Nephron (organoid): ENCODE results near the gene ARHGAP9.
A peak's percentile ranks its signal among the peaks of the same experiment; 100 is the strongest.

Experiments used
- H3K27ac Mint-ChIP-seq, 3 experiments: 2 replicates each; pipeline ENCODE4 v1.8.0; 2020; ENCODE audit warnings: mixed read lengths in 3 of 3, mild to moderate bottlenecking in 2 of 3, moderate library complexity in 1 of 3
- H3K27me3 Mint-ChIP-seq: 2 replicates; pipeline ENCODE4 v1.8.0; 2021; ENCODE audit warnings: low read depth, mild to moderate bottlenecking, moderate library complexity, mixed read lengths
- H3K36me3 Mint-ChIP-seq: 2 replicates; pipeline ENCODE4 v1.8.0; 2020; ENCODE audit warnings: low read depth, mixed read lengths
- H3K4me1 Mint-ChIP-seq: 2 replicates; pipeline ENCODE4 v1.8.0; 2020; ENCODE audit warnings: mixed read lengths
- H3K4me3 Mint-ChIP-seq, 3 experiments: 2 replicates each; pipeline ENCODE4 v1.8.0; 2020; ENCODE audit warnings: mild to moderate bottlenecking in 3 of 3, mixed read lengths in 3 of 3, moderate library complexity in 2 of 3
- H3K9me3 Mint-ChIP-seq: 2 replicates; pipeline ENCODE4 v1.8.0; 2020; ENCODE audit warnings: mixed read lengths
- TF ChIP-seq, protein P1 (sequence below), 3 experiments: fragments of 200-600 bp; sonication (generic); IDR thresholded peaks; one replicate each; pipeline ENCODE4 v1.5.0; 2021; ENCODE audit warnings: antibody characterized with exemption in 3 of 3; ENCODE audit not compliant: unreplicated experiment in 3 of 3

Gene ARHGAP9

DNA sequence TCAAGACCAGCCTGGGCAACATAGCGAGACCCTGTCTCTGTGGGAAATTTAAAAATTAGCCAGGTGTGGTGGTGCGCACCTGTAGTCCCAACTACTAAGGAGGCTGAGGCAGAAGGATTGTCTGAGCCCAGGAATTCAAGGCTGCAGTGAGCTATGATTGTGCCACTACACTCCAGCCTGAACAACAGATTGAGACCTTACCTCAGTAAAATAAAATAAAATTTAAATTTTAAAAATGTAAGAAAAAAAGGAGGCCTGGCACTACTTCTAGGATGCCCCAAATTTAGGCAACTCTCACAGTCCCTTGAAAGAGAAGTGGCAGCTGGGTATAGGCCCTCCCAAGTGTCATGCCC lies 25.5 kb downstream of the ARHGAP9 start:
- Mint-ChIP-seq H3K4me3 (no peak overlapping the region), H3K27me3 (peaks cover 7% of the 10 kb centered on the region), H3K4me1 (peaks cover 48% of the 10 kb centered on the region), H3K36me3 (no peaks in the 10 kb centered on the region), H3K27ac (no peak overlapping the region), H3K9me3 (no peaks in the 10 kb centered on the region)
- TF ChIP-seq, protein P1, sequence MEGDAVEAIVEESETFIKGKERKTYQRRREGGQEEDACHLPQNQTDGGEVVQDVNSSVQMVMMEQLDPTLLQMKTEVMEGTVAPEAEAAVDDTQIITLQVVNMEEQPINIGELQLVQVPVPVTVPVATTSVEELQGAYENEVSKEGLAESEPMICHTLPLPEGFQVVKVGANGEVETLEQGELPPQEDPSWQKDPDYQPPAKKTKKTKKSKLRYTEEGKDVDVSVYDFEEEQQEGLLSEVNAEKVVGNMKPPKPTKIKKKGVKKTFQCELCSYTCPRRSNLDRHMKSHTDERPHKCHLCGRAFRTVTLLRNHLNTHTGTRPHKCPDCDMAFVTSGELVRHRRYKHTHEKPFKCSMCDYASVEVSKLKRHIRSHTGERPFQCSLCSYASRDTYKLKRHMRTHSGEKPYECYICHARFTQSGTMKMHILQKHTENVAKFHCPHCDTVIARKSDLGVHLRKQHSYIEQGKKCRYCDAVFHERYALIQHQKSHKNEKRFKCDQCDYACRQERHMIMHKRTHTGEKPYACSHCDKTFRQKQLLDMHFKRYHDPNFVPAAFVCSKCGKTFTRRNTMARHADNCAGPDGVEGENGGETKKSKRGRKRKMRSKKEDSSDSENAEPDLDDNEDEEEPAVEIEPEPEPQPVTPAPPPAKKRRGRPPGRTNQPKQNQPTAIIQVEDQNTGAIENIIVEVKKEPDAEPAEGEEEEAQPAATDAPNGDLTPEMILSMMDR (IDR thresholded peaks at IDR 0.05; ENCODE audit: unreplicated experiment in 3 of 3): no peak

DNA sequence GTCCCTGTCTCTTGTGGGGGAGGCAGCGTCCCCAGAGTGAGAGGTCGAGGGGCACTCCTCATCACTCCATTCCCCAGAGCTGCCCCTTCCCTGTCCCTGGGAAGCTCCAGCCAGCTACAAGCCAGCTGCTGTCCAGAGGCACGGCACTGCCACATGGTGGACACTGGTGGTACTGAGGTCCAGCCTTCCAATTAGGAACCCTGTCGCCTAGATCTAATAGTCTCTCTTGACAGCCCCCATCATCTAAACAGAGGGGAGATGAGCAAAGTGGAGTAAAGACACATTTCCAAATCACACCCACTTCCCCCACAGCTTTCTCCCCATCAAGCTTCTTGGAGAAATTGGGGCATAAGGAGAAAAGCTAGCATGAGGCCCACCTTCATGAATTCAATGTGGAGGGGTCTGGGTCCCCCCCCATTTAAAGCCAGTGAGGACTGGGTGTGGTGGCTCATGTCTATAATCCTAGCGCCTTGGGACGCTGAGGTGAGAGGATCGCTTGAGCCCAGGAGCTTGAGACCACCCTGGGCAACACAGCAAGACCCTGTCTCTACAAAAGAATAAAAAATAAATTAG lies 26.6 kb downstream of the ARHGAP9 start:
- H3K4me3 Mint-ChIP-seq: peak overlapping the region in 1 of 3 experiments; percentile 41
- no peaks in the 10 kb centered on the region for H3K36me3 Mint-ChIP-seq
- peak overlapping the region; percentile 38 to 69 (median 58) for H3K27ac Mint-ChIP-seq
- H3K9me3 Mint-ChIP-seq: no peaks in the 10 kb centered on the region
- H3K27me3 Mint-ChIP-seq: peaks cover 4% of the 10 kb centered on the region
- peaks cover 43% of the 10 kb centered on the region for H3K4me1 Mint-ChIP-seq
- TF ChIP-seq, protein P1 (IDR thresholded peaks at IDR 0.05; ENCODE audit: unreplicated experiment in 3 of 3): peak; percentile 85 to 89 (median 87)

DNA sequence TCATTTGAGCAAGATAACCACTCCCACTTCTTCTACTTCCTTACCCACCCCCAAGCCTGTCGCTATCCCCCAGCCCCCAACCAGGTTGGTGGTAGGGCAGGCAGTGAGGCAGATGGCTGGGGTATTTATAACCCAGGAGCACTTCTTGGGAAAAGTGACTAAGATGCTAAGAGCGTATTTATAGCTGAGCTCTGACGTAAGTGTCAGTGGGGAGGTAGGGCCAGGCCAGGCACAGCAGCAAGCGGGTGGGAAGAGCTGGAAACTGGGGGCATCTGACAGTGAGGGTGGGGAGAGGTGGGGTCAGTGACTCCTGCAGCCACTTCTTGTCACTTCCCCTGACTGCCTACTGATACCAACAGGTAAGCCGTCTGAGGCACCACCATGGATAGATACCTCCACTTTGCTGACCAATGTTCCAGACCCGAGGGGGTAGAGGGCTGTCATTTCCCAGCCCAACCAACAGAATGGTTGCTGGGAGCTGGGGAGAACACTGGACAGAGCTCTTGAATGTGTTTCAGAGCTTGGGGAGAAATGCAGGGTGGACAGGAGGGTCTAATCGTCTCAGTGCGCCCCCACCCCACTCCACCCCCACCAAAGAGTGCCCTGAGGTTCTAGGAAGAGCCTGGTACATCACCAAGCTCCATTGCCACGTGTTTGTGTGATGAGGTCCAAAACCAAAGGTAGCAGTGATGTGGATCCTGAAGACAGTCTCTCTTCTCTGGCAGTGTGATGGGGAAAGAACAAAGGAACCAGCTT lies 27.3 kb downstream of the ARHGAP9 start:
- Mint-ChIP-seq H3K36me3 (no peaks in the 10 kb centered on the region), H3K4me3 (no peak overlapping the region), H3K27me3 (peaks cover 4% of the 10 kb centered on the region), H3K9me3 (no peaks in the 10 kb centered on the region), H3K4me1 (peaks cover 43% of the 10 kb centered on the region), H3K27ac (peak overlapping the region; percentile 38 to 69 (median 58))
- TF ChIP-seq, protein P1 (IDR thresholded peaks at IDR 0.05; ENCODE audit: unreplicated experiment in 3 of 3): no peak

DNA sequence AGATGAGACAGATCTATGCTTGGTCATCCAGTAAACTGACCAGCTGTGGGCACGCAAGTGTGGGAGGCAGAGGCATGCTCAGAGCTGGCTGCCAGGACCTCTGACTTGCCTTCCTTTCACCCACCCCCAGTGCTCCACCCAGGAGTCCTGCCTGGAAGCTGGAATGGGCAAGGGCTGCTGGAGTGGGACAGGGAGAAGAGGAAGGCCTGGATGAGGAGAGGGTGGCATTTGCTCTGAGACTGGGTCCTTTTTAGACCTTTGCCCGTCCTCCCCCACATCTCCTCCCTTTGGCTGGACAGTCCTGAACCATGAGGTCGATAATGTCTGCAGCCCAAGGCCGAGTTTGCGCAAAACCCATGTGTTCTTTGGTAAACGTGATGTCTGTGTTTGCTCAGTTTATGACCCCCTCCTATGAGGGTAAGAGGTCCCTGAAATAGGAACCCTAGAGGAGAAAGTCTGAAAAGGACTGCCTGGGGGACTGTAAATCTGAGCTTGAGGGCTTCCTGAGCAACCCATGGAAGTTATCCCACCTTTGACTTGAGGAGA lies 28.4 kb downstream of the ARHGAP9 start:
- TF ChIP-seq, protein P1 (IDR thresholded peaks at IDR 0.05; ENCODE audit: unreplicated experiment in 3 of 3): no peak
- Mint-ChIP-seq H3K4me1 (peaks cover 37% of the 10 kb centered on the region), H3K36me3 (no peaks in the 10 kb centered on the region)

DNA sequence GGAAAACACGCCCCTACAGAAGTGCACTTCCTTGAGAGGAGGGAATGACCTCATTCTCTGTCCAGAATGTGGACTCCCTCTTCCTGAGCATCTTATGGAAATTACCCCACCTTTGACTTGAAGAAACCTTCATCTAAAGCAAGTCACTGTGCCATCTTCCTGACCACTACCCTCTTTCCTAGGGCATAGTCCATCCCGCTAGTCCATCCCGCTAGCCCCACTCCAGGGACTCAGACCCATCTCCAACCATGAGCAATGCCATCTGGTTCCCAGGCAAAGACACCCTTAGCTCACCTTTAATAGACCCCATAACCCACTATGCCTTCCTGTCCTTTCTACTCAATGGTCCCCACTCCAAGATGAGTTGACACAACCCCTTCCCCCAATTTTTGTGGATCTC lies 29.6 kb downstream of the ARHGAP9 start:
- H3K9me3 Mint-ChIP-seq: no peaks in the 10 kb centered on the region
- TF ChIP-seq, protein P1 (IDR thresholded peaks at IDR 0.05; ENCODE audit: unreplicated experiment in 3 of 3): no peak
- H3K4me3 Mint-ChIP-seq: no peak overlapping the region

More for the DNA sequence above, 28.4 kb downstream of the ARHGAP9 start:
- Mint-ChIP-seq H3K27ac (no peak overlapping the region), H3K27me3 (peaks cover 4% of the 10 kb centered on the region), H3K9me3 (no peaks in the 10 kb centered on the region), H3K4me3 (no peak overlapping the region)

More for the DNA sequence above, 29.6 kb downstream of the ARHGAP9 start:
- Mint-ChIP-seq H3K4me1 (peaks cover 25% of the 10 kb centered on the region), H3K27ac (no peak overlapping the region), H3K36me3 (no peaks in the 10 kb centered on the region), H3K27me3 (no peaks in the 10 kb centered on the region)
